Spleen (tissue), 11 donors: ENCODE data around the gene SLC26A1. TPM values are rescaled to one million over a fixed set of nuclear protein-coding genes. Genes with fewer than 3 reads are reported as not detected.

Source experiments
- DNase-seq: peaks from one replicate; pipeline ENCODE4 v3.0.0-alpha.2; 2020
- H3K27ac ChIP-seq, 8 donors: fragments of 200-600 bp; sonication (generic) in 7 of 8; 1 replicate in 4 of 8; 2 replicates in 4 of 8; pipeline versions ENCODE4 v1.5.0 to v1.8.0; 2016 to 2021; ENCODE audit warnings: inconsistent platforms in 4 of 8, mild to moderate bottlenecking in 4 of 8, moderate library complexity in 1 of 8
- H3K27me3 ChIP-seq, 7 donors: fragments of 200-600 bp; sonication (generic) in 6 of 7; replicated peaks in 1 of 7; 1 replicate in 4 of 7; 2 replicates in 3 of 7; pipeline versions ENCODE4 v1.5.0 to v1.8.0; 2016 to 2021; ENCODE audit warnings: inconsistent platforms in 3 of 7, mild to moderate bottlenecking in 1 of 7
- H3K36me3 ChIP-seq, 6 donors: fragments of 200-600 bp; sonication (generic) in 5 of 6; 1 replicate in 4 of 6; 2 replicates in 2 of 6; pipeline versions ENCODE4 v1.5.0 to v1.8.0; 2016 to 2021; ENCODE audit warnings: inconsistent platforms in 2 of 6
- H3K4me1 ChIP-seq, 6 donors: fragments of 200-600 bp; sonication (generic) in 5 of 6; 1 replicate in 3 of 6; 2 replicates in 3 of 6; pipeline versions ENCODE4 v1.5.0 to v1.8.0; 2016 to 2021; ENCODE audit warnings: inconsistent platforms in 3 of 6
- H3K4me3 ChIP-seq, 8 donors: fragments of 200-600 bp; sonication (generic) in 7 of 8; 1 replicate in 4 of 8; 2 replicates in 4 of 8; pipeline versions ENCODE4 v1.5.0 to v1.8.0; 2016 to 2021; ENCODE audit warnings: inconsistent platforms in 4 of 8, mild to moderate bottlenecking in 4 of 8, moderate library complexity in 2 of 8
- H3K9me3 ChIP-seq, 8 donors: fragments of 200-600 bp; sonication (generic) in 7 of 8; 1 replicate in 4 of 8; 2 replicates in 4 of 8; pipeline versions ENCODE4 v1.5.0 to v1.8.0; 2016 to 2021; ENCODE audit warnings: inconsistent platforms in 4 of 8
- CTCF ChIP-seq, 11 experiments: fragments of 200-600 bp in 7 of 11; fragments of 450-650 bp in 4 of 11; sonication (generic) in 4 of 11; IDR thresholded peaks in 8 of 11; conservative IDR thresholded peaks in 3 of 11; 1 replicate in 7 of 11; 2 replicates in 4 of 11; pipeline versions ENCODE4 v1.4.0 to v1.8.0; 2016 to 2021; ENCODE audit warnings: antibody characterized with exemption in 11 of 11, inconsistent platforms in 4 of 11, mild to moderate bottlenecking in 1 of 11
- POLR2A ChIP-seq, 3 donors: fragments of 450-650 bp; IDR thresholded peaks; one replicate each; pipeline ENCODE4 v1.5.1; 2017; ENCODE audit warnings: antibody characterized with exemption in 3 of 3, mild to moderate bottlenecking in 1 of 3
- POLR2AphosphoS5 ChIP-seq, 3 donors: sonication (generic); formaldehyde crosslinking; IDR thresholded peaks; one replicate each; pipeline ENCODE4 v1.5.1; 2017; ENCODE audit warnings: antibody characterized with exemption in 3 of 3
- WGBS, 5 donors: extraction: QIAGEN DNeasy Blood & Tissue Kit in 3 of 5; methylation state at CpG; one replicate each; pipeline versions ENCODE4 v1.1.5 to v1.1.7; 2013 to 2018; 5-methylcytosine and 5-hydroxymethylcytosine counted together
- intact Hi-C: fragments of 100-400 bp; cut with DNase I; formaldehyde crosslinking; loops from one replicate; pipeline ENCODE4 v1.15.0; 2023; ENCODE audit warnings: low total_unique reads
- polyA plus RNA-seq, 3 donors: library from polyadenylated mRNA; stranded (reverse); fragments of 200-250 nt; gene quantifications; one replicate each; pipeline ENCODE4 v1.2.1, GENCODE V29; 2013
- total RNA-seq, 7 donors: library from RNA; depleted of rRNA in 3 of 7; stranded (reverse); fragments of >200 nt in 3 of 7; fragmentation: NEBNext Ultra II Directional in 4 of 7; extraction: Animal tissue kit (Norgen Biotek cat#: 25700) in 4 of 7; gene quantifications; one replicate each; pipeline versions ENCODE4 v1.1.0 to v1.2.1, GENCODE V29; 2016 to 2021
- donor health status: healthy with polysubstance abuse.
- donor health status: DM: no; HTN: no; CAD: no; lungs with moderate emphysema.
- donor health status: DM: no; HTN: no; CAD: no.
- donor health status: Bipolar disorder and iron deficiency.
- donor health status: healthy.
- donor health status: DM: no; HTN: no; CAD: no.
- donor health status: DM: yes; HTN: yes; CAD: no.

Gene SLC26A1
- total and polyA plus RNA-seq, 10 donors, result 0.07 to 0.68 (median 0.24) TPM; not detected in 1

- peaks cover 0 to 46% (median 7%) of the 10 kb centered on the region in 7 donors for H3K27me3 ChIP-seq
- peak overlapping the region in 6 of 8 donors; percentile 37 to 92 (median 60) for H3K27ac ChIP-seq
- WGBS, 5 donors, result 1 to 2% (median 1%) methylated on average over 27 to 69 of the region's 69 CpGs
- H3K4me3 ChIP-seq, result peak overlapping the region; percentile 37 to 91 (median 48)
- DNase-seq, result peak; percentile 87
- no peaks in the 10 kb centered on the region for H3K9me3 ChIP-seq
- no peak for TF ChIP-seq CTCF (IDR thresholded peaks at IDR 0.05 in 8 of 11, conservative IDR thresholded peaks at IDR 0.05 in 3 of 11)
- peak in 2 of 3 donors; percentile 46 to 50 for TF ChIP-seq POLR2AphosphoS5 (IDR thresholded peaks at IDR 0.05)
- no peaks in the 10 kb centered on the region for H3K36me3 ChIP-seq
- H3K4me1 ChIP-seq, result peaks cover 8 to 72% (median 54%) of the 10 kb centered on the region in 6 donors
- intact Hi-C loops, result no loop called here
Observed at GRCh38 chr4:1012034-1012739, 19.0 kb upstream of the SLC26A1 start.

- H3K36me3 ChIP-seq, result no peaks in the 10 kb centered on the region
- WGBS, 5 donors, result 0 to 1% (median 0%) methylated on average over 3 to 69 of the region's 69 CpGs; no CpG with 5 or more reads in 2 of the 5 donors
- peaks cover 0 to 52% (median 10%) of the 10 kb centered on the region in 7 donors for H3K27me3 ChIP-seq
- H3K9me3 ChIP-seq, result peaks cover 0 to 5% (median 0%) of the 10 kb centered on the region in 8 donors
- intact Hi-C loops, result no loop called here
- TF ChIP-seq POLR2AphosphoS5 (IDR thresholded peaks at IDR 0.05), result no peak
- no peak for TF ChIP-seq CTCF (IDR thresholded peaks at IDR 0.05 in 8 of 11, conservative IDR thresholded peaks at IDR 0.05 in 3 of 11)
- TF ChIP-seq POLR2A (IDR thresholded peaks at IDR 0.05), result no peak
- H3K4me3 ChIP-seq, result peak overlapping the region in 6 of 8 donors; percentile 37 to 91 (median 78)
- H3K27ac ChIP-seq, result peak overlapping the region in 2 of 8 donors; percentile 81 to 92
- H3K4me1 ChIP-seq, result peaks cover 8 to 68% (median 54%) of the 10 kb centered on the region in 6 donors
- no peak for DNase-seq
Observed at GRCh38 chr4:1011666-1012033, 18.4 kb upstream of the SLC26A1 start.

GRCh38 chr4:1011022-1011665 is 17.9 kb upstream of the SLC26A1 start, which contains the start of gene FGFRL1:
Gene FGFRL1, plus strand, starts transcription at chr4:1011626. Its CDS starts 860 bp downstream, at chr4:1012486.
- Histone ChIP-seq H3K4me1 (peaks cover 8 to 65% (median 54%) of the 10 kb centered on the region in 6 donors), H3K27ac (peak within 1 kb of the TSS; percentile 22 to 92 (median 78)), H3K9me3 (peaks cover 0 to 7% (median 0%) of the 10 kb centered on the region in 8 donors), H3K4me3 (peak within 1 kb of the TSS; percentile 61 to 91 (median 78)), H3K36me3 (no peaks in the 10 kb centered on the region), H3K27me3 (peaks cover 0 to 57% (median 11%) of the 10 kb centered on the region in 7 donors)
- intact Hi-C loops, result no loop called here
- peak; percentile 96 for DNase-seq
- TF ChIP-seq POLR2A (IDR thresholded peaks at IDR 0.05), result no peak
- TF ChIP-seq POLR2AphosphoS5 (IDR thresholded peaks at IDR 0.05), result peak in 2 of 3 donors; percentile 49 to 56
- 0 to 2% (median 1%) methylated on average over 36 to 89 of the region's 89 CpGs for WGBS, 5 donors

GRCh38 chr4:1010395-1011021 is 17.3 kb upstream of the SLC26A1 start:
- 1 to 3% (median 2%) methylated on average over 29 to 36 of the region's 36 CpGs for WGBS, 5 donors
- peaks cover 8 to 62% (median 52%) of the 10 kb centered on the region in 6 donors for H3K4me1 ChIP-seq
- intact Hi-C loops, result no loop called here
- H3K9me3 ChIP-seq, result peaks cover 0 to 7% (median 0%) of the 10 kb centered on the region in 8 donors
- no peaks in the 10 kb centered on the region for H3K36me3 ChIP-seq
- TF ChIP-seq POLR2A (IDR thresholded peaks at IDR 0.05) (no peak), POLR2AphosphoS5 (IDR thresholded peaks at IDR 0.05) (peak; percentile 59 to 65 (median 63)), CTCF (IDR thresholded peaks at IDR 0.05 in 8 of 11, conservative IDR thresholded peaks at IDR 0.05 in 3 of 11) (no peak)
- peak overlapping the region; percentile 61 to 91 (median 78) for H3K4me3 ChIP-seq
- peak overlapping the region; percentile 22 to 92 (median 78) for H3K27ac ChIP-seq
- DNase-seq, result peak; percentile 91
- H3K27me3 ChIP-seq, result peaks cover 0 to 63% (median 17%) of the 10 kb centered on the region in 7 donors
